KMS-11 (cell line): ENCODE data around the gene GLRX.

ENCODE experiments used
- H2AFZ ChIP-seq: fragments of 200-600 bp; sonication (generic); 2 replicates; pipeline ENCODE4 v1.6.1; 2016; ENCODE audit warnings: antibody characterized with exemption, mixed run types, low read depth
- H3K27ac ChIP-seq: fragments of 200-600 bp; sonication (generic); 2 replicates; pipeline ENCODE4 v1.6.1; 2016; ENCODE audit warnings: mild to moderate bottlenecking, mixed run types
- H3K27me3 ChIP-seq: fragments of 200-600 bp; sonication (generic); 2 replicates; pipeline ENCODE4 v1.6.1; 2017; ENCODE audit warnings: mild to moderate bottlenecking, low read depth, mixed run types, moderate library complexity; ENCODE audit not compliant: insufficient read depth
- H3K36me3 ChIP-seq: fragments of 200-600 bp; sonication (generic); 2 replicates; pipeline ENCODE4 v1.6.1; 2017; ENCODE audit warnings: mild to moderate bottlenecking, mixed run types; ENCODE audit not compliant: insufficient read depth
- H3K4me1 ChIP-seq: fragments of 200-600 bp; sonication (generic); 2 replicates; pipeline ENCODE4 v1.6.1; 2016; ENCODE audit warnings: mild to moderate bottlenecking, low read depth, mixed run types; ENCODE audit not compliant: poor library complexity, severe bottlenecking
- H3K4me2 ChIP-seq: fragments of 200-600 bp; sonication (generic); 2 replicates; pipeline ENCODE4 v1.7.0; 2016; ENCODE audit warnings: mild to moderate bottlenecking, mixed run types
- H3K4me3 ChIP-seq: fragments of 200-600 bp; sonication (generic); IDR thresholded peaks from 2 replicates; pipeline ENCODE4 v1.6.1; 2017; ENCODE audit warnings: low read depth, low read length, mixed read lengths; ENCODE audit not compliant: insufficient read depth
- H3K79me2 ChIP-seq: fragments of 200-600 bp; sonication (generic); 2 replicates; pipeline ENCODE4 v1.6.1; 2016; ENCODE audit warnings: low read depth, mixed run types; ENCODE audit not compliant: insufficient read depth
- H3K9ac ChIP-seq: fragments of 200-600 bp; sonication (generic); 2 replicates; pipeline ENCODE4 v1.6.1; 2016; ENCODE audit warnings: mild to moderate bottlenecking, mixed run types
- H4K20me1 ChIP-seq: fragments of 200-600 bp; sonication (generic); 2 replicates; pipeline ENCODE4 v1.6.1; 2016; ENCODE audit warnings: mild to moderate bottlenecking, mixed run types; ENCODE audit not compliant: insufficient read depth
- CTCF ChIP-seq: fragments of 200-600 bp; sonication (generic); conservative IDR thresholded peaks from 2 replicates; pipeline ENCODE4 v1.6.1; 2017; ENCODE audit warnings: low read depth, mild to moderate bottlenecking, antibody characterized with exemption, low read length, moderate library complexity, mixed read lengths

GLRX gene

DNA sequence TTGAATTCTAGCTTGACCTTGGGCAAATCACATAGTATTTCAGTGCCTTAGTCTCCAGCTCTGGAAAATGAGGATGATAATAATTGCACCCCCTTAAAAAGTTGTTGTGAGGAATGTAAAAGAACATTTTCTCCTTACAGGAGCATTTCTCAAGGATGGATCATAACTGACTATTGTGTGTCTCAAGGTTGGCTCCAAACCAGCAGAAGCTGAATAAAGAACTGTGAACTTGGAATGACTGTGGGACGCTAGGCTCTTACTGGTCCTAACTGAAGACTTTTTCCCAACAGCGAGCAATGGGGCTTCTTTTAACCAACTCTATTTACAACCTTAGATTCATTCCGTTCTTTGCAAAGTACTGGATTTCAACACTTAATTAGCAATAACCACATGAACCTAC, 26.2 kb upstream of the GLRX start:
- H3K4me3 ChIP-seq = no peak overlapping the region
- H3K4me2 ChIP-seq = no peak overlapping the region
- H4K20me1 ChIP-seq = no peaks in the 10 kb centered on the region
- no peaks in the 10 kb centered on the region for H3K79me2 ChIP-seq
- H3K36me3 ChIP-seq = no peaks in the 10 kb centered on the region
- no peaks in the 10 kb centered on the region for H3K27me3 ChIP-seq
- no peak for TF ChIP-seq CTCF
- H3K4me1 ChIP-seq = peaks cover 2% of the 10 kb centered on the region
- no peak overlapping the region for H3K27ac ChIP-seq
- no peak overlapping the region for H3K9ac ChIP-seq
- H2AFZ ChIP-seq = no peak overlapping the region

DNA sequence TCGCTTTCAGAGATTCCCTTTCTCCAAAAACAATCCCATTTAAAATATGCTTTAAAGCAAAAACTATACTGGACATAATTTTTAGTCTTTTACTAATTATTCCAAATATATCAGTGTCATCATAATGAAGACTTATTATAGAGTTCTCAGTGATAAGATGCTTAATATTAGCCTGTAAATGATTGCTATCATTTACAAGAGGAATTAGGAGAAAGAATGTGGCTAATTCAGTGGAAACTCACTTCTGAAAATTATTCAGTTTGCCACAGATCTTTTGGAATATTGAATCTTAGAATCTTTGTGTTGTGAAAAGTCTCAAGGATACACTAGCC, 24.7 kb upstream of the GLRX start:
- H3K79me2 ChIP-seq = no peaks in the 10 kb centered on the region
- TF ChIP-seq CTCF = peak; percentile 41
- H3K4me1 ChIP-seq = peaks cover 17% of the 10 kb centered on the region
- no peak overlapping the region for H3K4me2 ChIP-seq
- H2AFZ ChIP-seq = no peak overlapping the region
- H3K27ac ChIP-seq = no peak overlapping the region
- no peak overlapping the region for H3K4me3 ChIP-seq
- no peaks in the 10 kb centered on the region for H3K27me3 ChIP-seq
- no peak overlapping the region for H3K9ac ChIP-seq
- no peaks in the 10 kb centered on the region for H3K36me3 ChIP-seq
- H4K20me1 ChIP-seq = no peaks in the 10 kb centered on the region

DNA sequence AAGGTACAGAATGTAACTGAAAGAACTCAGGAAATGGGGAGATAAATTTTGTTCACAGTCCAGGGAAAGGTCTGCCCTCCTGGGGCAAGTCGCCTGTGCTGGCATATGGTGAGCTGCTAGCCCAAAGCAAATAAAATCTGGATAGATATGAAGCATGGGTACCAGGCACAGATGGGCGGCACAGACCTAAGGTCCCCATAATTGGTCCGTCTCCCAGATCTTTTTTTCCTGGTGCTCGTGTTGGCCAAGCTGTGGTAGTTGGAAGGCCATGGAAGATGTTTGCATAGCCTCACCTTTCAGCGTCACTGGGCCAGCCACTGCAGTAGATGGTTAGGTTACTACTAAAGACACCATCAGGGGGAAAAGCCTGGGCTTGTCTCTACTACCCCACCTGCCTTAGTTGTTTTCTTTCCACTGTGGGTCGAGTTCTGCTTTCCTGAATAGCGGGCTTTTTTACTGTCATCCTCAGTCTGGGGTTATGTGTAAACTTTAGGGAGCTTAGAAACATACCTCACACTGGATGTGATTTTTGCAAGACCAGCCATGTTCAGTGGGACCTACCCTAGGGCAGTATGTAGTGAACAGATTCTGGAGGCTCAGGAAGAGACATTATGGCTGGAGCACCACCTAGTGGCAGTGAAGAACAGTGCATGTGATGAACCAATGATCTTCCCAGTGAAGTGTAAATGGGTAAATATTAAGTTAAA, 24.2 kb upstream of the GLRX start:
- Histone ChIP-seq H3K79me2 (no peaks in the 10 kb centered on the region), H3K27ac (no peak overlapping the region), H2AFZ (no peak overlapping the region), H3K9ac (no peak overlapping the region), H3K27me3 (no peaks in the 10 kb centered on the region), H3K4me3 (no peak overlapping the region), H3K4me1 (peaks cover 20% of the 10 kb centered on the region), H3K4me2 (no peak overlapping the region), H4K20me1 (no peaks in the 10 kb centered on the region), H3K36me3 (no peaks in the 10 kb centered on the region)
- peak; percentile 99 for TF ChIP-seq CTCF

DNA sequence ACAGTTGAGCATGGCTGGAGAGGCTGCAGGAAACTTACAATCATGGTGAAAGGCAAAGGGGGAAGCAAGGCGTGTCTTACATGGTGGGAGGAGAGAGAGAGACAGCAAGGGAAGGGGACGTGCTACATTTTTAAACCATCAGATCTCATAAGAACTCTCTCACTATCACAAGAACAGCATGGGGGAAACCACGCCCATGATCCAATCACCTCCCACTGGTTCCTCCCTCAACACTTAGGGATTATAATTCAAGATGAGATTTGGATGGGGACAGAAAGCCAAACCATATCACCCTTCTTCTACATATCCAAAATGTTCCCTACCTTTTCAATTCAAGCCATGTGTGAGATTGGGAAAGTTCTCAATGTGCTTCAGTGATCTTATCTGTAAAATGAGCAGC, 22.9 kb upstream of the GLRX start:
- no peak overlapping the region for H3K27ac ChIP-seq
- H3K4me3 ChIP-seq = no peak overlapping the region
- no peak overlapping the region for H3K4me2 ChIP-seq
- no peak for TF ChIP-seq CTCF
- no peak overlapping the region for H3K9ac ChIP-seq
- H3K4me1 ChIP-seq = peaks cover 20% of the 10 kb centered on the region
- no peaks in the 10 kb centered on the region for H3K79me2 ChIP-seq
- H3K27me3 ChIP-seq = no peaks in the 10 kb centered on the region
- no peaks in the 10 kb centered on the region for H3K36me3 ChIP-seq
- H4K20me1 ChIP-seq = no peaks in the 10 kb centered on the region
- no peak overlapping the region for H2AFZ ChIP-seq
